Heart left ventricle (tissue), 13 donors: ENCODE results near the gene CNR2.

Experiments
- CTCF ChIP-seq, 12 donors: fragments of 200-600 bp; sonication (generic) in 4 of 12; IDR thresholded peaks; one replicate each; pipeline versions ENCODE4 v1.5.0 to v1.8.0; 2018 to 2022; ENCODE audit warnings: antibody characterized with exemption in 12 of 12, mild to moderate bottlenecking in 5 of 12
- POLR2A ChIP-seq, 2 donors: fragments of 450-650 bp; IDR thresholded peaks; one replicate each; pipeline ENCODE4 v1.6.1; 2017; ENCODE audit warnings: antibody characterized with exemption in 2 of 2, mild to moderate bottlenecking in 2 of 2, moderate library complexity in 2 of 2
- donor health status: ischemic (EF 13 %, LVEDD 7.1; RV severe dilation, severe dysfunction).
- donor health status: DM: no; HTN: yes; CAD: no.
- donor health status: DM: no; HTN: no; CAD: no.
- donor health status: ischemic (EF 25% LVEDD 6.9; RV normal size, moderate dysfunction).
- donor health status: ischemic (EF 25% LVEDD 5.7; RV mildly dilated, moderate dysfunction).
- donor health status: ischemic (EF 35%, LVEDD 5.7; RV mildly dilated, moderate dysfunction).
- donor health status: nonischemic (EF 11% LVEDD 7.7; RV severe dilation, severe dysfunction).
- donor health status: DM: yes; HTN: yes; CAD: no.
- donor health status: PGD.
- donor health status: ischemic (EF 29% LVEDD 5.4; RV normal size, mild dysfunction).
- donor health status: nonischemic (EF 23%, LVEDD 6.1; RV moderate dilation, normal function).

DNA sequence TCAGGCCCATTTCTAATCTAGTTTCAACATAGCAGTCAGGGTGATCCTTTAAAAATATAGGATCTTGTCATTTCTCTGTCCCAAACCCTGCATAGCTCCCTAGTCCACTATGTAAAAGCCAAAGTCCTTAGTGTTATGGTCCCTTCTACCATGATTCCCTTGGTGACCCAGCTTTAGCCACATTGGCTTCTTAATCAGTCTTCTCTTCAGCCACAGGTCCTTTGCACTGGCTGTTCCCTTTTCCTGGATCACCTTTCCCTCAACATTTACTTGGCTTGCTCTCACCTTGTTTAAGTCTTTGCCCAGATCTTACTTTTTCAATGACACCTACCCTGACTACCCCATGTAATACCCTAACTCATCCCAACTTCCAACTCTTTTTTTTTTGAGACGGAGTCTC is 33.4 kb downstream of the CNR2 start:
- no peak for TF ChIP-seq CTCF (IDR thresholded peaks at IDR 0.05)
- no peak for TF ChIP-seq POLR2A (IDR thresholded peaks at IDR 0.05)
